Immature natural killer cell (primary cell): ENCODE measurements around the gene KRT20. TPM values are rescaled to one million over a fixed set of nuclear protein-coding genes. Genes with fewer than 3 reads are reported as not detected.
"Not testable (repeated sequence)": the region's sequence is repeated elsewhere in the genome, so short reads cannot be mapped to it uniquely, and the experiment has no call there.

ENCODE experiments used
- DNase-seq, 3 donors: peaks; one replicate each; pipeline ENCODE4 v3.0.0; 2022; ENCODE audit warnings: mixed read lengths in 1 of 3
- H3K27ac Mint-ChIP-seq, 6 donors: one replicate each; pipeline ENCODE4 v1.8.0; 2020; ENCODE audit warnings: mixed read lengths in 6 of 6, mild to moderate bottlenecking in 5 of 6, inconsistent platforms in 4 of 6, moderate library complexity in 3 of 6
- H3K27me3 Mint-ChIP-seq, 3 donors: one replicate each; pipeline ENCODE4 v1.8.0; 2020 to 2021; ENCODE audit warnings: low read depth in 3 of 3, mild to moderate bottlenecking in 3 of 3, mixed read lengths in 3 of 3, moderate library complexity in 3 of 3, inconsistent platforms in 1 of 3
- H3K36me3 Mint-ChIP-seq, 3 donors: one replicate each; pipeline ENCODE4 v1.8.0; 2020; ENCODE audit warnings: mixed read lengths in 3 of 3, inconsistent platforms in 2 of 3, mild to moderate bottlenecking in 2 of 3
- H3K4me1 Mint-ChIP-seq, 2 donors: one replicate each; pipeline ENCODE4 v1.8.0; 2020; ENCODE audit warnings: inconsistent platforms in 2 of 2, mild to moderate bottlenecking in 2 of 2, mixed read lengths in 2 of 2, moderate library complexity in 1 of 2
- H3K4me3 Mint-ChIP-seq, 5 donors: one replicate each; pipeline ENCODE4 v1.8.0; 2020; ENCODE audit warnings: mild to moderate bottlenecking in 5 of 5, mixed read lengths in 5 of 5, inconsistent platforms in 3 of 5, moderate library complexity in 3 of 5
- H3K9me3 Mint-ChIP-seq, 6 donors: one replicate each; pipeline ENCODE4 v1.8.0; 2020; ENCODE audit warnings: mild to moderate bottlenecking in 6 of 6, mixed read lengths in 6 of 6, inconsistent platforms in 4 of 6, moderate library complexity in 3 of 6
- polyA plus RNA-seq, 3 donors: library from polyadenylated mRNA; unstranded; fragments of 300-500 nt; fragmentation: Illumina TruSeq; gene quantifications; one replicate each; pipeline ENCODE4 v1.2.3, GENCODE V29; 2021

KRT20 gene
- polyA plus RNA-seq, 3 donors from 2014 or later: not detected

- Mint-ChIP-seq H3K27ac (no peak overlapping the region), H3K27me3 (peaks cover 9 to 13% (median 11%) of the 10 kb centered on the region in 3 donors), H3K4me1 (no peaks in the 10 kb centered on the region), H3K36me3 (no peaks in the 10 kb centered on the region), H3K9me3 (no peaks in the 10 kb centered on the region), H3K4me3 (no peak overlapping the region)
- DNase-seq: no peak
These were observed 2.0 kb downstream of the KRT20 start for GRCh38 chr17:40883031-40883430.

- no peak overlapping the region for H3K4me3 Mint-ChIP-seq
- H3K36me3 Mint-ChIP-seq: no peaks in the 10 kb centered on the region
- H3K4me1 Mint-ChIP-seq: no peaks in the 10 kb centered on the region
- no peak for DNase-seq
- no peaks in the 10 kb centered on the region for H3K9me3 Mint-ChIP-seq
- H3K27me3 Mint-ChIP-seq: peaks cover 5 to 8% (median 6%) of the 10 kb centered on the region in 3 donors
- H3K27ac Mint-ChIP-seq: no peak overlapping the region
These were observed 6.0 kb downstream of the KRT20 start for GRCh38 chr17:40879026-40879425.

- Mint-ChIP-seq H3K27ac (no peak overlapping the region), H3K27me3 (peaks cover 0 to 3% (median 0%) of the 10 kb centered on the region in 3 donors), H3K4me1 (no peaks in the 10 kb centered on the region), H3K36me3 (no peaks in the 10 kb centered on the region), H3K4me3 (no peak overlapping the region), H3K9me3 (no peaks in the 10 kb centered on the region)
- DNase-seq: no peak
These were observed 7.0 kb downstream of the KRT20 start for GRCh38 chr17:40878044-40878443.

- H3K36me3 Mint-ChIP-seq: no peaks in the 10 kb centered on the region
- peaks cover 0 to 7% (median 6%) of the 10 kb centered on the region in 3 donors for H3K27me3 Mint-ChIP-seq
- no peak overlapping the region for H3K4me3 Mint-ChIP-seq
- H3K27ac Mint-ChIP-seq: no peak overlapping the region
- no peaks in the 10 kb centered on the region for H3K4me1 Mint-ChIP-seq
- H3K9me3 Mint-ChIP-seq: no peaks in the 10 kb centered on the region
- DNase-seq: no peak
These were observed 11.2 kb downstream of the KRT20 start for GRCh38 chr17:40873801-40874200.

GRCh38 chr17:40873255-40873654 lies 11.8 kb downstream of the KRT20 start:
- Mint-ChIP-seq H3K27ac (no peak overlapping the region), H3K36me3 (no peaks in the 10 kb centered on the region), H3K9me3 (no peaks in the 10 kb centered on the region), H3K27me3 (peaks cover 0 to 7% (median 6%) of the 10 kb centered on the region in 3 donors), H3K4me3 (no peak overlapping the region), H3K4me1 (no peaks in the 10 kb centered on the region)
- DNase-seq: no peak

- no peak for DNase-seq
- Mint-ChIP-seq H3K36me3 (no peaks in the 10 kb centered on the region), H3K4me3 (no peak overlapping the region), H3K27me3 (peaks cover 0 to 9% (median 6%) of the 10 kb centered on the region in 3 donors), H3K4me1 (no peaks in the 10 kb centered on the region), H3K27ac (no peak overlapping the region), H3K9me3 (no peaks in the 10 kb centered on the region)
These were observed 12.6 kb downstream of the KRT20 start for GRCh38 chr17:40872416-40872815.

GRCh38 chr17:40871316-40871715 lies 13.7 kb downstream of the KRT20 start:
- no peak overlapping the region for H3K27ac Mint-ChIP-seq
- H3K27me3 Mint-ChIP-seq: peaks cover 3 to 13% (median 8%) of the 10 kb centered on the region in 3 donors
- H3K4me1 Mint-ChIP-seq: no peaks in the 10 kb centered on the region
- DNase-seq: no peak
- H3K36me3 Mint-ChIP-seq: no peaks in the 10 kb centered on the region
- H3K9me3 Mint-ChIP-seq: no peaks in the 10 kb centered on the region
- H3K4me3 Mint-ChIP-seq: no peak overlapping the region

GRCh38 chr17:40870136-40870535 lies 14.9 kb downstream of the KRT20 start:
- H3K27me3 Mint-ChIP-seq: peaks cover 3 to 12% (median 10%) of the 10 kb centered on the region in 3 donors

GRCh38 chr17:40866838-40867237 lies 18.2 kb downstream of the KRT20 start, which contains the start of gene KRT12:
KRT12 (minus strand) TSS chr17:40867223; CDS start chr17:40867186, 37 bp downstream.
- no peaks in the 10 kb centered on the region for H3K4me1 Mint-ChIP-seq
- DNase-seq: no peak
- H3K9me3 Mint-ChIP-seq: no peaks in the 10 kb centered on the region
- peaks cover 3 to 8% (median 7%) of the 10 kb centered on the region in 3 donors for H3K27me3 Mint-ChIP-seq
- H3K27ac Mint-ChIP-seq: no peak within 1 kb of the TSS
- H3K36me3 Mint-ChIP-seq: no peaks in the 10 kb centered on the region
- H3K4me3 Mint-ChIP-seq: no peak within 1 kb of the TSS

More at GRCh38 chr17:40870136-40870535, 14.9 kb downstream of the KRT20 start:
- Mint-ChIP-seq H3K36me3 (no peaks in the 10 kb centered on the region), H3K4me3 (no peak overlapping the region), H3K27ac (no peak overlapping the region), H3K4me1 (no peaks in the 10 kb centered on the region), H3K9me3 (no peaks in the 10 kb centered on the region)
- no peak for DNase-seq

- no peaks in the 10 kb centered on the region for H3K4me1 Mint-ChIP-seq
- no peak overlapping the region for H3K4me3 Mint-ChIP-seq
- no peak for DNase-seq
- peaks cover 5 to 10% (median 6%) of the 10 kb centered on the region in 3 donors for H3K27me3 Mint-ChIP-seq
- H3K27ac Mint-ChIP-seq: no peak overlapping the region
- no peaks in the 10 kb centered on the region for H3K36me3 Mint-ChIP-seq
- H3K9me3 Mint-ChIP-seq: no peaks in the 10 kb centered on the region
These were observed 20.2 kb downstream of the KRT20 start for GRCh38 chr17:40864661-40865390.

GRCh38 chr17:40862985-40863733 lies 21.9 kb downstream of the KRT20 start:
- Mint-ChIP-seq H3K36me3 (no peaks in the 10 kb centered on the region), H3K27me3 (peaks cover 5 to 10% (median 6%) of the 10 kb centered on the region in 3 donors), H3K9me3 (no peaks in the 10 kb centered on the region), H3K4me1 (no peaks in the 10 kb centered on the region), H3K27ac (no peak overlapping the region), H3K4me3 (no peak overlapping the region)
- no peak for DNase-seq

GRCh38 chr17:40859536-40859935 lies 25.5 kb downstream of the KRT20 start:
- Mint-ChIP-seq H3K4me3 (no peak overlapping the region), H3K9me3 (no peaks in the 10 kb centered on the region), H3K27ac (no peak overlapping the region), H3K27me3 (peaks cover 2 to 8% (median 3%) of the 10 kb centered on the region in 3 donors), H3K4me1 (no peaks in the 10 kb centered on the region), H3K36me3 (no peaks in the 10 kb centered on the region)
- no peak for DNase-seq

- not testable (repeated sequence) for H3K4me3 Mint-ChIP-seq
These were observed 26.4 kb downstream of the KRT20 start for GRCh38 chr17:40858667-40859066.

GRCh38 chr17:40857535-40857934 lies 27.5 kb downstream of the KRT20 start:
- DNase-seq: no peak
- no peak overlapping the region for H3K4me3 Mint-ChIP-seq
- no peaks in the 10 kb centered on the region for H3K9me3 Mint-ChIP-seq
- no peaks in the 10 kb centered on the region for H3K4me1 Mint-ChIP-seq
- H3K27ac Mint-ChIP-seq: no peak overlapping the region
- peaks cover 5 to 8% (median 8%) of the 10 kb centered on the region in 3 donors for H3K27me3 Mint-ChIP-seq
- H3K36me3 Mint-ChIP-seq: no peaks in the 10 kb centered on the region

More at GRCh38 chr17:40858667-40859066, 26.4 kb downstream of the KRT20 start:
- H3K27me3 Mint-ChIP-seq, H3K4me1 Mint-ChIP-seq, DNase-seq, H3K9me3 Mint-ChIP-seq, H3K27ac Mint-ChIP-seq, H3K36me3 Mint-ChIP-seq: not testable (repeated sequence)
